ENCODE data around the gene PSD. TPM values are rescaled to one million over a fixed set of nuclear protein-coding genes. Genes with fewer than 3 reads are reported as not detected.

PSD gene
- total RNA-seq, 2 experiments from 2014 or later: 2.2 to 10.2 TPM

DNA sequence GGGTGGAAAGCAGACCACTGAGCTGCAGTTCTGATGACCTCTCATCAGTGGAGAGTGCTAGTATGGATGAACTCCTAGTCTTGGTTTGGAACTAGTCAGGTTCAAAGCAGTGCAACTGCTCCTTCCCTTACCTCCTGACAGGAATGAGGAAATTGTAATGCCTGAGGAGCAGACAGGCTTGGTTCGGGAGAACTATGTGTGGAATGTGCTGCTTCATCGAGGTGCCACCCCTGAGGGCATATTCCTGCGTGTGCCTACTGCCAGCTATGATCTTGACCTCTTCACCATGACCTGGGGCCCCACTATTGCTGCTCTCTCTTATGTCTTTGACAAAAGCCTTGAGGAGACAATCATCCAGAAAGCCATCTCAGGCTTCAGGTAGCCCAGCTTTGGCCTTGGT lies 50.5 kb downstream of the PSD start:
- intact Hi-C loops (cut with micrococcal nuclease; ENCODE audit: unreplicated experiment): no loop called here
- CTCF ChIA-PET (ENCODE audit: unreplicated experiment): no interaction called here

DNA sequence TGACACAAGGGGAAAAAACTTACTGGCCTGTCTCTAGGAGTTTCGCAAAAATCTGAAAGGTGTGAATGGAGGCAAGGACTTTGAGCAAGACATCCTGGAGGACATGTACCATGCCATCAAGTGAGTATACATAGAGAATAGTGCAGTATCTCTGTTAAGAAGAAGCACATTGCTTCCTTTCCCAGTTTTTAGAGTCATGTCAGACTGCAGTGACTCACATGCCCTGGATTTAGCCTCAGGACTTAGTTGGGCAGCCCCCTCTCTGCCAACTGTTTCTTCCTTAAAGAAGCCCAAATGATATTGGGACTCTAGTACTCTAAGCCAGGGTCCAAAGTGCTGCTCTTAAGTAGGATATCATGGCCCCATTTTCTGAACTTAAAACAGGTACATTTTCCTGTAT lies 51.1 kb downstream of the PSD start:
- no peaks in the 10 kb centered on the region for H3K79me2 ChIP-seq (ENCODE audit: insufficient read depth, low read depth, low read length)
- H3K9me3 ChIP-seq (ENCODE audit: low read length): 0 out of 2 replicates have a peak, but pooled peaks cover 6% of the 10 kb centered on the region
- no TSS peak for BruUV-seq (replicated peaks)
- CTCF ChIA-PET (ENCODE audit: unreplicated experiment): no interaction called here
- H3K4me3 ChIP-seq (ENCODE audit: low read depth, low read length, poor library complexity, severe bottlenecking): no peak overlapping the region
- intact Hi-C loops (cut with micrococcal nuclease; ENCODE audit: unreplicated experiment): no loop called here
- H4K20me1 ChIP-seq (ENCODE audit: insufficient read depth, low read length): no peaks in the 10 kb centered on the region
- H3K9me2 ChIP-seq (ENCODE audit: insufficient read depth, low read length): no peaks in the 10 kb centered on the region
- no peak overlapping the region for H3K27ac ChIP-seq (ENCODE audit: low read depth, low read length, poor library complexity, severe bottlenecking)
- H3K36me3 ChIP-seq (ENCODE audit: insufficient read depth, low read length): peaks cover 85% of the 10 kb centered on the region
- no peak overlapping the region for H3K4me2 ChIP-seq (ENCODE audit: low read length)
- POLR2A ChIA-PET: no interaction called here
- no peaks in the 10 kb centered on the region for H3K4me1 ChIP-seq (ENCODE audit: insufficient read depth, low read length, poor library complexity, severe bottlenecking)
- no peak for DNase-seq (ENCODE audit: low spot score)
- H2AFZ ChIP-seq (ENCODE audit: low read length): no peak overlapping the region
- TF ChIP-seq, protein P1, sequence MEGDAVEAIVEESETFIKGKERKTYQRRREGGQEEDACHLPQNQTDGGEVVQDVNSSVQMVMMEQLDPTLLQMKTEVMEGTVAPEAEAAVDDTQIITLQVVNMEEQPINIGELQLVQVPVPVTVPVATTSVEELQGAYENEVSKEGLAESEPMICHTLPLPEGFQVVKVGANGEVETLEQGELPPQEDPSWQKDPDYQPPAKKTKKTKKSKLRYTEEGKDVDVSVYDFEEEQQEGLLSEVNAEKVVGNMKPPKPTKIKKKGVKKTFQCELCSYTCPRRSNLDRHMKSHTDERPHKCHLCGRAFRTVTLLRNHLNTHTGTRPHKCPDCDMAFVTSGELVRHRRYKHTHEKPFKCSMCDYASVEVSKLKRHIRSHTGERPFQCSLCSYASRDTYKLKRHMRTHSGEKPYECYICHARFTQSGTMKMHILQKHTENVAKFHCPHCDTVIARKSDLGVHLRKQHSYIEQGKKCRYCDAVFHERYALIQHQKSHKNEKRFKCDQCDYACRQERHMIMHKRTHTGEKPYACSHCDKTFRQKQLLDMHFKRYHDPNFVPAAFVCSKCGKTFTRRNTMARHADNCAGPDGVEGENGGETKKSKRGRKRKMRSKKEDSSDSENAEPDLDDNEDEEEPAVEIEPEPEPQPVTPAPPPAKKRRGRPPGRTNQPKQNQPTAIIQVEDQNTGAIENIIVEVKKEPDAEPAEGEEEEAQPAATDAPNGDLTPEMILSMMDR (conservative IDR thresholded peaks at IDR 0.05; ENCODE audit: low read length): no peak
- TF ChIP-seq EZH2phosphoT487 (IDR thresholded peaks at IDR 0.05; ENCODE audit: borderline replicate concordance, low read depth, low read length): no peak

More for the DNA sequence above, 50.5 kb downstream of the PSD start:
- no peak for DNase-seq (ENCODE audit: low spot score)
- Histone ChIP-seq H3K4me3 (ENCODE audit: low read depth, low read length, poor library complexity, severe bottlenecking) (no peak overlapping the region), H4K20me1 (ENCODE audit: insufficient read depth, low read length) (no peaks in the 10 kb centered on the region), H3K4me2 (ENCODE audit: low read length) (no peak overlapping the region), H3K36me3 (ENCODE audit: insufficient read depth, low read length) (peaks cover 85% of the 10 kb centered on the region), H3K9me3 (ENCODE audit: low read length) (0 out of 2 replicates have a peak, but pooled peaks cover 6% of the 10 kb centered on the region), H3K9me2 (ENCODE audit: insufficient read depth, low read length) (no peaks in the 10 kb centered on the region), H2AFZ (ENCODE audit: low read length) (no peak overlapping the region), H3K27ac (ENCODE audit: low read depth, low read length, poor library complexity, severe bottlenecking) (no peak overlapping the region), H3K4me1 (ENCODE audit: insufficient read depth, low read length, poor library complexity, severe bottlenecking) (no peaks in the 10 kb centered on the region), H3K79me2 (ENCODE audit: insufficient read depth, low read depth, low read length) (no peaks in the 10 kb centered on the region)
- BruUV-seq (replicated peaks): no TSS peak
- TF ChIP-seq, protein P1 (conservative IDR thresholded peaks at IDR 0.05; ENCODE audit: low read length): no peak
- TF ChIP-seq EZH2phosphoT487 (IDR thresholded peaks at IDR 0.05; ENCODE audit: borderline replicate concordance, low read depth, low read length): no peak
- POLR2A ChIA-PET: no interaction called here

DNA sequence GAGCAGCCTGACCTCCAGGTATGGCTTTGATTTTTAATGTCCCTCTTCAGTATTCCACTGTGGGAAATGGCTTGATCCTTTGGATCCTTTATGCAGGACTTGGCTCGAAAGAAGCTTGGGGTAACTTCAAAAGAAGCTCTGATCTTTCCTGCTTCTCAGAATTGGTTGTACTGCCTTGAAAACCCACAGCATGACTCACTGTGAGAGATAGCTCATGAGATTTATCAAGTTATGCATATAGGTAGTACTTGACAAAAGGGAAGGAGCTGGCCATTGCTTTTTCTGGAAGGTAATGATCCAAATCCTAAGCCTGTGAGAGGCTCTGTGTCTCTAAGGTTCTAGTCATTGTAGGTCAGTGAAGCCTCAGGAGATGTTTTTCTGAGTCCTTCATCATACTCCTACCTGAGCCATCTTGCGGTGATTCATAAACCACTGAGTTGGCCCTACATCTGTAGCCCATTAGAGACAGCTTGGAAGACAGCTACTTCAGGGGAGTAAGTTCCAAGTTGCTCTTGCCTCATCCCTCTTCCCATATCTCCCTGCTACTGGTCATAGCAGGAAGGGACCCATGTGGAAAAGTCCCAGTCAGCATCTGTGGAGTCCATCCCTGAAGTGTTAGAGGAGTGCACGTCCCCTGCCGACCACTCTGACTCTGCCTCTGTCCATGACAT lies 59.7 kb downstream of the PSD start:
- Histone ChIP-seq H4K20me1 (ENCODE audit: insufficient read depth, low read length) (no peaks in the 10 kb centered on the region), H2AFZ (ENCODE audit: low read length) (no peak overlapping the region), H3K4me3 (ENCODE audit: low read depth, low read length, poor library complexity, severe bottlenecking) (no peak overlapping the region), H3K9me3 (ENCODE audit: low read length) (no peaks in the 10 kb centered on the region), H3K4me1 (ENCODE audit: insufficient read depth, low read length, poor library complexity, severe bottlenecking) (no peaks in the 10 kb centered on the region), H3K79me2 (ENCODE audit: insufficient read depth, low read depth, low read length) (no peaks in the 10 kb centered on the region), H3K4me2 (ENCODE audit: low read length) (no peak overlapping the region), H3K36me3 (ENCODE audit: insufficient read depth, low read length) (peaks cover 71% of the 10 kb centered on the region), H3K27ac (ENCODE audit: low read depth, low read length, poor library complexity, severe bottlenecking) (no peak overlapping the region), H3K9me2 (ENCODE audit: insufficient read depth, low read length) (no peaks in the 10 kb centered on the region)
- DNase-seq (ENCODE audit: low spot score): no peak
- intact Hi-C loops (cut with micrococcal nuclease; ENCODE audit: unreplicated experiment): no loop called here
- ChIA-PET CTCF (ENCODE audit: unreplicated experiment) (no interaction called here), POLR2A (no interaction called here)
- TF ChIP-seq EZH2phosphoT487 (IDR thresholded peaks at IDR 0.05; ENCODE audit: borderline replicate concordance, low read depth, low read length): no peak
- TF ChIP-seq, protein P1 (conservative IDR thresholded peaks at IDR 0.05; ENCODE audit: low read length): no peak
- BruUV-seq (replicated peaks): no TSS peak

Measured in OCI-LY7 (cell line).